GM12875 (cell line): ENCODE data around the gene SINHCAF.
"Not testable (repeated sequence)": the region's sequence is repeated elsewhere in the genome, so short reads cannot be mapped to it uniquely, and the experiment has no call there.

Experiments used
- H3K4me3 ChIP-seq: one replicate; pipeline ENCODE4 v1.5.1; 2011; ENCODE audit warnings: low read depth, low read length, control low read depth
- TF ChIP-seq, protein P1 (sequence below): IDR thresholded peaks from 2 replicates; pipeline ENCODE4 v1.5.1; 2011; ENCODE audit warnings: low read depth, mild to moderate bottlenecking, control low read depth, inconsistent platforms, low read length, moderate library complexity, borderline replicate concordance; ENCODE audit not compliant: insufficient read depth

SINHCAF gene

DNA sequence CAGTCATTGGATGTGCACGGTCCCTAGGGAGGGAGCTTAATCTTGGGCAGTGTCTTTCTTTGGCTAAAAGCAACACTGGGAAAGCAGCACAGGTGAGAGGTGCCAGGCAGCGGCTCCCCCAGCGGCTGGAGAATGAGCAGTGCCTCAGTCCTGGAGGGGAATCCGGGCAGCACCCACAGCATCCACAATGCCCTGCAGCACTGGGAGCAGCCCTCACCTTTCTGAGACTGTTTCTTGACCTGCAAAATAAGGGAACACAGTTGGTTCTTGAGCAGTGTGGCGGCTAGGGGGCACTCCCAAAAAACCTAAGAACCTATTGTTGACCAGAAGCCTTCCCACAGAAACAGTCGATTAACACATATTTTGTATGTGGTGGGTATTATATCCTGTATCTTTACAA lies 75.8 kb downstream of the SINHCAF start:
- H3K4me3 ChIP-seq, result no peak overlapping the region
- TF ChIP-seq, protein P1, sequence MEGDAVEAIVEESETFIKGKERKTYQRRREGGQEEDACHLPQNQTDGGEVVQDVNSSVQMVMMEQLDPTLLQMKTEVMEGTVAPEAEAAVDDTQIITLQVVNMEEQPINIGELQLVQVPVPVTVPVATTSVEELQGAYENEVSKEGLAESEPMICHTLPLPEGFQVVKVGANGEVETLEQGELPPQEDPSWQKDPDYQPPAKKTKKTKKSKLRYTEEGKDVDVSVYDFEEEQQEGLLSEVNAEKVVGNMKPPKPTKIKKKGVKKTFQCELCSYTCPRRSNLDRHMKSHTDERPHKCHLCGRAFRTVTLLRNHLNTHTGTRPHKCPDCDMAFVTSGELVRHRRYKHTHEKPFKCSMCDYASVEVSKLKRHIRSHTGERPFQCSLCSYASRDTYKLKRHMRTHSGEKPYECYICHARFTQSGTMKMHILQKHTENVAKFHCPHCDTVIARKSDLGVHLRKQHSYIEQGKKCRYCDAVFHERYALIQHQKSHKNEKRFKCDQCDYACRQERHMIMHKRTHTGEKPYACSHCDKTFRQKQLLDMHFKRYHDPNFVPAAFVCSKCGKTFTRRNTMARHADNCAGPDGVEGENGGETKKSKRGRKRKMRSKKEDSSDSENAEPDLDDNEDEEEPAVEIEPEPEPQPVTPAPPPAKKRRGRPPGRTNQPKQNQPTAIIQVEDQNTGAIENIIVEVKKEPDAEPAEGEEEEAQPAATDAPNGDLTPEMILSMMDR, result no peak

DNA sequence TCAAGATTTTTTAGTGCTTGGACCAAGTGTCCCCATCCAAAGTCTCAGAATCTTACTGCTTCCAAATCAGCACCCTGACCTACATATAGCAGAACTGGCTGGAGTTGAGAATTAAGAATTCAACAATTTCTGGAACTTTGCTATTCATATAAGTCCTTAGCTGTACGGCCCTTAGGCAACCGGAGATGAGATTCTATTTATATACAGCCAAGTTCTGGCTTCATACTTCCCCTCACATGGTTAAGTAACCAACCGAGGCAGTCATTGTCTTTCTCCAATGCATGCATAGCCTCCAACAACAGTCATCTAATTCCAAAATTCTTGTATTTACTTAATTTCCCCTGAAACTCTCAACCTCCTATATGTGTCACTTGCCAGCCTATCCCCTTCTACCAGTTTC lies 76.6 kb downstream of the SINHCAF start:
- no peak overlapping the region for H3K4me3 ChIP-seq
- TF ChIP-seq, protein P1, result no peak

DNA sequence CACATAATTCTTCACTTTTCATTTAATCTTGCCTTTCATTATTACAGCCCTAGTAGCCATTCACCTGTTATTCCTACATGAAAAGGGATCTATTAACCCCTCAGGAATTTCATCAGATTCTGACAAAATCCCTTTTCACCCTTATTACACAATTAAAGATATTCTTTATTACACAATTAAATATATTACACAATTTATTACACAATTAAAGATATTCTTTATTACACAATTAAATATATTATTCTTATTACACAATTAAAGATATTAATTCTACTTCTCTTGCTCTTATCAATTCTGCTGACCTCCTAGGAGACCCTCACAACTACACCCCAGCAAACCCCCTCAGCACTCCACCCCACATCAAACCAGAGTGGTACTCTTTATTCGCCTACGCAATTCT lies 77.1 kb downstream of the SINHCAF start:
- TF ChIP-seq, protein P1, result no peak
- H3K4me3 ChIP-seq, result no peak overlapping the region

DNA sequence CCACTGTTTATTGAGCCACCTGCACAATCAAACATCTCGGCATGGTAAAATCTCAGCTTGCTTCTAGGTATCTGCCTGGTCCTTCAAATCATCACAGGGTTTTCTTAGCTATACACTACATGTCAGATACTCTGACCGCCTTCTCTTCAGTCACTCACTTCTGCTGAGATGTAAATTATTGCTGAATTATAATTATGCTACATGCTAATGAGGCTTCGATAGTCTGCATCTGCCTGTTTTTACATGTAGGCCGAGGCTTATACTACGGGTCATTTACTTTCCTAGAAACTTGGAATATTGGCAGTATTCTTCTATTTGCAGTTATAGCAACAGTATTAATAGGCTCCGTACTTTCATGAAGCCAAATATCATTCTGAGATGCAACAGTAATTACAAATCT lies 77.6 kb downstream of the SINHCAF start:
- TF ChIP-seq, protein P1, result no peak
- no peak overlapping the region for H3K4me3 ChIP-seq

DNA sequence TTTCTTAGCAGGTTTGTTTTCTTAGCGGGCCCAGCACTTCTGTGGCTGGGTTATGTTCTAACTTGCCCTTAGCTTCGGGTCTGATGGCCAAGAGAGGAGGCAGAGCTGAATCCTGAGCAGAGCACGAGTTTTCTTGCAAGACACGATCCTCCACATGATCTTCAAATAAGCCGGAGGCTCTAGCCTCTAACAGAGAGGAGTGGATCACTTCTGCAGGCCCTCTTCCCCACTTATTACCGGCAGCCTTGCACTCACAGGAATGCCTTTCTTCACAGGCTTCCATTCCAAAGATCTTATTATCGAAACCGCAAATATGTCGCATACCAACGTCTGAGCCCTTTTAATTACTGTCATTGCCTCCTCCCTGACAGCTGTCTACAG lies 79.5 kb downstream of the SINHCAF start:
- TF ChIP-seq, protein P1, result no peak
- H3K4me3 ChIP-seq, result no peak overlapping the region

DNA sequence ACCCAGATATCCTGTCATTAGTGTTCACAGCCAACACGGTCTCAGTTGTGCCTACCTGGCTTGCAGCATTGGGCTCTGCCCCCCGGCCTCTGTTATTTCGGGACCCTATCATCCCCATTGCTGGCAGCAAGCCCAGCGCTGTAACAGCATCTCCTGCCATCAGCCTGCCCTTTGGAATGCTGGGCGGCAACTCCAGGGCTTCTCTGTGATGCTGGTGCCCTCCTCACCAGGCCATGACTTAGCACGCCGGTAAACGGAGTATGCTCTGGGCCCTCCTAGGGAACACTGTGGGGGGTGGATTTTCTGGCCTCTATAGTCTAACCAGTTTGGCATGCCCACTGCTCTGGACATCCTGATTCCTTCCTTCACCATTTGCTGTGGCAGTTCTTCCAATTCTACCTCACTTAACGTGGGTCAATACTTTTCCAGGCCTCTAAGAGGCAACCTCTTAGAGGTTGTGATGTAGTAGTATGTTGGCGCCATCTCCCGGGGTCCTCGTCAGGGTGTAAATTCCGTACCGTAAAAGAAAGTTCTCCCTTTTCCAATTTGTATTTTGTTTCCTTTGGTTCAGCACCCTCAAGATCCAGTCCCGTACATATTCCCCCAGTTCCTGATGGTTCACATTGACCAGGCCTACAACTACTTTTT lies 80.0 kb downstream of the SINHCAF start:
- no peak overlapping the region for H3K4me3 ChIP-seq
- TF ChIP-seq, protein P1, result no peak

DNA sequence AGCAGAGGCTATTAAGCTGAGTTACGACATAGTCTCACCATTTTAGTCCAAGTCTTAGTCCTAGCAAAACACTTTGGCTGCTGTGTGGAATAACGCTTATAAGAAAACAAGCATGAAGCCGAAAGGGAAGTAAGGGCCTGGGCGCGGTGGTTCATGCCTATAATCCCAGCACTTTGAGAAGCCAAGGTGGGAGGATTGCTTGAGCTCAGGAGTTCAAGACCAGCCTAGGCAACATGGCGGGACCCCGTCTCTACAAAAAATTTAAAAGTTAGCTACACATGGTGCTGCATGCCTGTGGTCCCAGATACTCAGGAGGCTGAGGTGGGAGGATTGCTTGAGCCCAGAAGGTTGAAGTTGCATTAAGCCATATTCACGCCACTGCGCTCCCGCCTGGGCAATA lies 83.5 kb downstream of the SINHCAF start:
- H3K4me3 ChIP-seq, result not testable (repeated sequence)
